ENCODE results near the gene FBL. TPM values are rescaled to one million over a fixed set of nuclear protein-coding genes. Genes with fewer than 3 reads are reported as not detected.
"Not testable (repeated sequence)": the region's sequence is repeated elsewhere in the genome, so short reads cannot be mapped to it uniquely, and the experiment has no call there.

The FBL gene
- total RNA-seq, 1 experiment from 2014 or later = 573 TPM

DNA sequence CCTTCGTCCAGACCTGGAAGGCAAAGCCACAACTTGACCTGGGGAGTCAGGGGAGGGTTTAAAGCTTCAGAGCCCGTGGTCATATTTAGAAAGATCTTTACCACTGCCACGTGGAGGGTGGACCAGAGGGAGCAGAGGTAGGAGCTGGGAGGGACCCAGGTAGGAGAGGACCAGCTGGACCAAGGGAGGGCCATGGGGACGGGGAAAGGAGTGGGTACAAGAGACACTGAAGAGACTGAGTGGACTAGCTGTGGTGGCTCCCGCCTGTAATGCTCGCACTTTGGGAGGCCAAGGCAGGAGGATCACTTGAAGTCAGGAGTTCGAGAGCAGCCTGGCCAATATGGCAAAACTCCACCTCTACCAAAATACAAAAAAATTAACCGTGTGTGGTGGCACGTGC lies 38.5 kb upstream of the FBL start:
- BruUV-seq (replicated peaks); H3K4me1 ChIP-seq (ENCODE audit: insufficient read depth, low read length, poor library complexity, severe bottlenecking); H3K27ac ChIP-seq (ENCODE audit: low read depth, low read length, poor library complexity, severe bottlenecking); H3K27me3 ChIP-seq (replicated peaks; ENCODE audit: insufficient read depth, low read depth, low read length, poor library complexity); POLR2A ChIA-PET (ENCODE audit: low non-redundant PET); H3K36me3 ChIP-seq (ENCODE audit: insufficient read depth, low read length, poor library complexity, severe bottlenecking); DNase-seq (ENCODE audit: low spot score); intact Hi-C loops (cut with micrococcal nuclease; ENCODE audit: unreplicated experiment); H3K4me3 ChIP-seq (ENCODE audit: low read depth, low read length, poor library complexity, severe bottlenecking); H3K9me3 ChIP-seq (ENCODE audit: low read depth, low read length, poor library complexity, severe bottlenecking); CTCF ChIA-PET: not testable (repeated sequence)

DNA sequence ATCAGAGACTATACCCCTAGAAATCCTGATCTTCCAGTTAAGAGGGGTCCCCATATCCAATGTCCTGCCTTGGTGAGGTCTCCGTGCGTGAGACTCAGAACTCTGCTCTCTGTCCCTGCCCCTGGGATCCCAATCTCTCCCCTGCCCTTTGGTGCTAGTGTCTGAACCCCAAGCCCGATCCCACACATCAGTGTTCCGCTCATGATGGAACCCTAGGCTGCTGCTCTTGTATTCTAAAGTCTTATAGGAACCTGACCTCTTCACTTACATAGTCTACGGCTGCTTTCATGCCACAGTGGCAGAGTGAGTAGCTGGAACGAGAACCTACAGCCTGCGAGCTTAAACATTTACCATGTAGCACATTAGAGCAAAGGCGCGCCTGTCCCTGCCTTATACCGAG lies 36.5 kb upstream of the FBL start:
- H3K4me3 ChIP-seq (ENCODE audit: low read depth, low read length, poor library complexity, severe bottlenecking); DNase-seq (ENCODE audit: low spot score); H3K4me1 ChIP-seq (ENCODE audit: insufficient read depth, low read length, poor library complexity, severe bottlenecking); BruUV-seq (replicated peaks); CTCF ChIA-PET; H3K27ac ChIP-seq (ENCODE audit: low read depth, low read length, poor library complexity, severe bottlenecking); H3K36me3 ChIP-seq (ENCODE audit: insufficient read depth, low read length, poor library complexity, severe bottlenecking); POLR2A ChIA-PET (ENCODE audit: low non-redundant PET); H3K9me3 ChIP-seq (ENCODE audit: low read depth, low read length, poor library complexity, severe bottlenecking); H3K27me3 ChIP-seq (replicated peaks; ENCODE audit: insufficient read depth, low read depth, low read length, poor library complexity); intact Hi-C loops (cut with micrococcal nuclease; ENCODE audit: unreplicated experiment): not testable (repeated sequence)

DNA sequence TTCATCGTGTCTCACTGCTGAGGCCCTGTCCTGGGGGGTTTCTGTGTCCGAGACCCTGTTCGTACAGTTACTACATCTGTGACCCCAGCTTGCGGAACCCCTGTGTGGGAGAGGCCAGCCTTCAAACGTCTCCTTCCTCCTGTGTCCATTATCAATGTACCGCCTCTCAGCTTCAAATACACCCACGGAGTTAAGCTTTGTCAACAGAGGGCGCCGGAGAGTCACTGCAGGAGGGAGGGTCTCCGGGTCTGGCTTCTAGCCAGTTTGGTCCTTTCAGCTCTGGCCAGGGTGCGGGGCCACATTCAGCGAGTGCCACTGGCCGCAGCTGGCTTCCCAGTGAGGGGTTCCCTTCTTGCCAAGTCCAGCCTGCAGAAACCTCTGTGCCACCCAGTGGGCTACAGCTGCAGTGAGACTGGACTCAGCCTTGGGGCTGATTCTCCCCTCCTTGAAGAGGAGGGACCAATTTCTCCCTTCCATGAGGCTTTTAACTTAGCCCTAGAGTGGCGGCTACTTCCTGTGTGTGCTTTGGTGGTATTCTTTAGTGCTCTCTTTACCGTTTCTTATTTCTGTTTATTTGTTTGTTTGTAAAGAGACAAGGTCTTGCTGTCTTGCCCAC lies 35.4 kb upstream of the FBL start:
- POLR2A ChIA-PET (ENCODE audit: low non-redundant PET); H3K27ac ChIP-seq (ENCODE audit: low read depth, low read length, poor library complexity, severe bottlenecking): not testable (repeated sequence)
- CTCF ChIA-PET = interaction anchor here (0.5 to 1.1 kb wide), 3 partner anchors 72 to 403 kb away, joined by 3 to 13 read pairs (median 4); partner anchors contain the start of gene AKT2

GRCh38 chr19:39880241-39880640 lies 34.1 kb upstream of the FBL start:
- POLR2A ChIA-PET (ENCODE audit: low non-redundant PET); BruUV-seq (replicated peaks); H3K27ac ChIP-seq (ENCODE audit: low read depth, low read length, poor library complexity, severe bottlenecking); H3K9me3 ChIP-seq (ENCODE audit: low read depth, low read length, poor library complexity, severe bottlenecking); H3K36me3 ChIP-seq (ENCODE audit: insufficient read depth, low read length, poor library complexity, severe bottlenecking); H3K4me1 ChIP-seq (ENCODE audit: insufficient read depth, low read length, poor library complexity, severe bottlenecking); intact Hi-C loops (cut with micrococcal nuclease; ENCODE audit: unreplicated experiment); H3K27me3 ChIP-seq (replicated peaks; ENCODE audit: insufficient read depth, low read depth, low read length, poor library complexity); CTCF ChIA-PET; H3K4me3 ChIP-seq (ENCODE audit: low read depth, low read length, poor library complexity, severe bottlenecking); DNase-seq (ENCODE audit: low spot score): not testable (repeated sequence)

More for the DNA sequence above, 35.4 kb upstream of the FBL start:
- intact Hi-C loops (cut with micrococcal nuclease; ENCODE audit: unreplicated experiment); H3K27me3 ChIP-seq (replicated peaks; ENCODE audit: insufficient read depth, low read depth, low read length, poor library complexity); H3K36me3 ChIP-seq (ENCODE audit: insufficient read depth, low read length, poor library complexity, severe bottlenecking); H3K9me3 ChIP-seq (ENCODE audit: low read depth, low read length, poor library complexity, severe bottlenecking); H3K4me3 ChIP-seq (ENCODE audit: low read depth, low read length, poor library complexity, severe bottlenecking); BruUV-seq (replicated peaks); H3K4me1 ChIP-seq (ENCODE audit: insufficient read depth, low read length, poor library complexity, severe bottlenecking): not testable (repeated sequence)
- peak; percentile 67 for DNase-seq (ENCODE audit: low spot score)
- TF ChIP-seq, protein P1, sequence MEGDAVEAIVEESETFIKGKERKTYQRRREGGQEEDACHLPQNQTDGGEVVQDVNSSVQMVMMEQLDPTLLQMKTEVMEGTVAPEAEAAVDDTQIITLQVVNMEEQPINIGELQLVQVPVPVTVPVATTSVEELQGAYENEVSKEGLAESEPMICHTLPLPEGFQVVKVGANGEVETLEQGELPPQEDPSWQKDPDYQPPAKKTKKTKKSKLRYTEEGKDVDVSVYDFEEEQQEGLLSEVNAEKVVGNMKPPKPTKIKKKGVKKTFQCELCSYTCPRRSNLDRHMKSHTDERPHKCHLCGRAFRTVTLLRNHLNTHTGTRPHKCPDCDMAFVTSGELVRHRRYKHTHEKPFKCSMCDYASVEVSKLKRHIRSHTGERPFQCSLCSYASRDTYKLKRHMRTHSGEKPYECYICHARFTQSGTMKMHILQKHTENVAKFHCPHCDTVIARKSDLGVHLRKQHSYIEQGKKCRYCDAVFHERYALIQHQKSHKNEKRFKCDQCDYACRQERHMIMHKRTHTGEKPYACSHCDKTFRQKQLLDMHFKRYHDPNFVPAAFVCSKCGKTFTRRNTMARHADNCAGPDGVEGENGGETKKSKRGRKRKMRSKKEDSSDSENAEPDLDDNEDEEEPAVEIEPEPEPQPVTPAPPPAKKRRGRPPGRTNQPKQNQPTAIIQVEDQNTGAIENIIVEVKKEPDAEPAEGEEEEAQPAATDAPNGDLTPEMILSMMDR (conservative IDR thresholded peaks at IDR 0.05; ENCODE audit: low read depth, low read length) = peak; percentile 57

DNA sequence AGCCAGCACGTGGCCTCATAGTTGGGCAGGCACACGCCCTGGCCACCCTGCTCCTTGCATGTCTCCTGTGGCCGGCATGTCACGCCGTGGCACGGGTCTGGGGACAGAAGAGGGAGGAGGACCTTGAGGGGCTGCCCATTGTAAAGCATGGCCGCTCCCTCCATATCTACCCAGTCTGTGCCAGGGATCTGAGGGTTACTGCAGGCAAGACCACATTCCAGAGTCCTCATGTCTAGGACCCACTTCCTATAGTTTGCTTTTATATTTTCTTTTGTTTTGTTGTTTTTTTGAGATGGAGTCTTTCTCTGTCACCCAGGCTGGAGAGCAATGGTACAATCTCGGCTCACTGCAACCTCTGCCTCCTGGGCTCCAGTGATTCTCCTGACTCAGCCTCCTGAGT lies 33.6 kb upstream of the FBL start:
- H3K36me3 ChIP-seq (ENCODE audit: insufficient read depth, low read length, poor library complexity, severe bottlenecking); intact Hi-C loops (cut with micrococcal nuclease; ENCODE audit: unreplicated experiment); DNase-seq (ENCODE audit: low spot score); H3K27ac ChIP-seq (ENCODE audit: low read depth, low read length, poor library complexity, severe bottlenecking); POLR2A ChIA-PET (ENCODE audit: low non-redundant PET); H3K4me3 ChIP-seq (ENCODE audit: low read depth, low read length, poor library complexity, severe bottlenecking); H3K27me3 ChIP-seq (replicated peaks; ENCODE audit: insufficient read depth, low read depth, low read length, poor library complexity); H3K4me1 ChIP-seq (ENCODE audit: insufficient read depth, low read length, poor library complexity, severe bottlenecking); BruUV-seq (replicated peaks); CTCF ChIA-PET; H3K9me3 ChIP-seq (ENCODE audit: low read depth, low read length, poor library complexity, severe bottlenecking): not testable (repeated sequence)

- H3K9me3 ChIP-seq (ENCODE audit: low read depth, low read length, poor library complexity, severe bottlenecking); intact Hi-C loops (cut with micrococcal nuclease; ENCODE audit: unreplicated experiment); CTCF ChIA-PET; H3K27me3 ChIP-seq (replicated peaks; ENCODE audit: insufficient read depth, low read depth, low read length, poor library complexity); POLR2A ChIA-PET (ENCODE audit: low non-redundant PET); H3K4me1 ChIP-seq (ENCODE audit: insufficient read depth, low read length, poor library complexity, severe bottlenecking); H3K27ac ChIP-seq (ENCODE audit: low read depth, low read length, poor library complexity, severe bottlenecking); H3K4me3 ChIP-seq (ENCODE audit: low read depth, low read length, poor library complexity, severe bottlenecking); DNase-seq (ENCODE audit: low spot score); BruUV-seq (replicated peaks); H3K36me3 ChIP-seq (ENCODE audit: insufficient read depth, low read length, poor library complexity, severe bottlenecking): not testable (repeated sequence)
These were observed 32.7 kb upstream of the FBL start for GRCh38 chr19:39878866-39879265.
